Measurements from ENCODE around the gene PRKCA.

PRKCA gene

GRCh38 chr17:66411520-66411919, 109.1 kb downstream of the PRKCA start:
- H3K4me3 ChIP-seq (ENCODE audit: low read depth, low read length): no peak overlapping the region
- no peak for DNase-seq (ENCODE audit: low read depth)
- TF ChIP-seq, protein P1, sequence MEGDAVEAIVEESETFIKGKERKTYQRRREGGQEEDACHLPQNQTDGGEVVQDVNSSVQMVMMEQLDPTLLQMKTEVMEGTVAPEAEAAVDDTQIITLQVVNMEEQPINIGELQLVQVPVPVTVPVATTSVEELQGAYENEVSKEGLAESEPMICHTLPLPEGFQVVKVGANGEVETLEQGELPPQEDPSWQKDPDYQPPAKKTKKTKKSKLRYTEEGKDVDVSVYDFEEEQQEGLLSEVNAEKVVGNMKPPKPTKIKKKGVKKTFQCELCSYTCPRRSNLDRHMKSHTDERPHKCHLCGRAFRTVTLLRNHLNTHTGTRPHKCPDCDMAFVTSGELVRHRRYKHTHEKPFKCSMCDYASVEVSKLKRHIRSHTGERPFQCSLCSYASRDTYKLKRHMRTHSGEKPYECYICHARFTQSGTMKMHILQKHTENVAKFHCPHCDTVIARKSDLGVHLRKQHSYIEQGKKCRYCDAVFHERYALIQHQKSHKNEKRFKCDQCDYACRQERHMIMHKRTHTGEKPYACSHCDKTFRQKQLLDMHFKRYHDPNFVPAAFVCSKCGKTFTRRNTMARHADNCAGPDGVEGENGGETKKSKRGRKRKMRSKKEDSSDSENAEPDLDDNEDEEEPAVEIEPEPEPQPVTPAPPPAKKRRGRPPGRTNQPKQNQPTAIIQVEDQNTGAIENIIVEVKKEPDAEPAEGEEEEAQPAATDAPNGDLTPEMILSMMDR (IDR thresholded peaks at IDR 0.05; ENCODE audit: control insufficient read depth, extremely low read depth, insufficient read depth): no peak

DNA sequence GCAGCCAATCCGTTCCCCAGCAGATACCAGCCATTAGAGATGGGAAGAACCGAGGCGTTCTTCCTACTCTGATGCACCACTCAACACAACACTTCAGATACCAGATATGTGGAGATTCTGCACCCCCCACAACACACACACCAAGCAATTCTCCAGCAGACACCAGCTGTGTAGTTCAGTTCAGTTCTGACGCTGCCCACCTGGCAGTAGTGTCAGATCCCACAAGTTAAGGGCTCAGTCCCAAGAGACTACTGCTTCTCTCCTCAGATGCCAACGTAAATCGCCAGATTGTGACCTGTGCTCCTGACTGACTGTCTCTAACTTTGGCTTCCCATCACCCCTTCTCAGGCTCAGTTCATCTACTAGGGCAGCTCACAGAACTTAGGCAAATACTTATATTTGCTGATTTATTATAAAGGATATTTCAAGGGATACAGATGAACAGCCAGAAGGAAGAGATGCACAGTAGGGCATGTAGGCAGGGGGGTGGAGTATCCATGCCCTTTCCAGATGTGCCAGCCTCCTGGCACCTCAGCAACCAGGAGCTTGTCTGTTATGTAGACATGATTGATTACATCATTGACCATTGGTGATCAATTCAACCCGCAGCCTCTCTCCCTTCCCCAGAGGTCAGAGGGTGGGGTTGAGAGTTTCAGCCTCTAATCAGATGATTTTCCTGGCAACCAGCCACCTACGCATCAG, 110.6 kb downstream of the PRKCA start:
- TF ChIP-seq, protein P1 (IDR thresholded peaks at IDR 0.05; ENCODE audit: control insufficient read depth, extremely low read depth, insufficient read depth): no peak
- no peak for DNase-seq (ENCODE audit: low read depth)
- H3K4me3 ChIP-seq (ENCODE audit: low read depth, low read length): no peak overlapping the region

GRCh38 chr17:66413559-66414520, 111.4 kb downstream of the PRKCA start:
- no peak for DNase-seq (ENCODE audit: low read depth)
- H3K4me3 ChIP-seq (ENCODE audit: low read depth, low read length): no peak overlapping the region
- TF ChIP-seq, protein P1 (IDR thresholded peaks at IDR 0.05; ENCODE audit: control insufficient read depth, extremely low read depth, insufficient read depth): no peak

GRCh38 chr17:66414561-66415175, 112.3 kb downstream of the PRKCA start:
- TF ChIP-seq, protein P1 (IDR thresholded peaks at IDR 0.05; ENCODE audit: control insufficient read depth, extremely low read depth, insufficient read depth): no peak
- DNase-seq (ENCODE audit: low read depth): no peak
- H3K4me3 ChIP-seq (ENCODE audit: low read depth, low read length): no peak overlapping the region

GRCh38 chr17:66415366-66416206, 113.2 kb downstream of the PRKCA start:
- TF ChIP-seq, protein P1 (IDR thresholded peaks at IDR 0.05; ENCODE audit: control insufficient read depth, extremely low read depth, insufficient read depth): no peak
- no peak overlapping the region for H3K4me3 ChIP-seq (ENCODE audit: low read depth, low read length)
- no peak for DNase-seq (ENCODE audit: low read depth)
